H9 (cell line): Measurements from ENCODE around the gene RSPH9. TPM values are rescaled to one million over a fixed set of nuclear protein-coding genes. Genes with fewer than 3 reads are reported as not detected.

Experiments
- DNase-seq: peaks from one replicate; pipeline ENCODE4 v3.0.0-alpha.2; 2017
- H2AFZ ChIP-seq: one replicate; pipeline ENCODE4 v1.6.1; 2013; ENCODE audit warnings: mild to moderate bottlenecking, low read length, control low read depth, moderate library complexity
- H2AK5ac ChIP-seq: 2 replicates; pipeline ENCODE4 v1.6.1; 2013; ENCODE audit warnings: low read length, control low read depth, mixed read lengths; ENCODE audit not compliant: insufficient read length
- H2BK120ac ChIP-seq: one replicate; pipeline ENCODE4 v1.6.1; 2013; ENCODE audit warnings: low read depth, mild to moderate bottlenecking, low read length, control low read depth, inconsistent platforms; ENCODE audit not compliant: poor library complexity, severe bottlenecking
- H2BK12ac ChIP-seq: 2 replicates; pipeline ENCODE4 v1.6.1; 2013; ENCODE audit warnings: low read length, control low read depth, mixed read lengths, low read depth; ENCODE audit not compliant: insufficient read length
- H2BK15ac ChIP-seq: 2 replicates; pipeline ENCODE4 v1.6.1; 2013; ENCODE audit warnings: low read depth, low read length, control low read depth
- H2BK20ac ChIP-seq: one replicate; pipeline ENCODE4 v1.6.1; 2013; ENCODE audit warnings: low read depth, mild to moderate bottlenecking, low read length, control low read depth, inconsistent platforms; ENCODE audit not compliant: poor library complexity, severe bottlenecking
- H2BK5ac ChIP-seq: 2 replicates; pipeline ENCODE4 v1.6.1; 2013; ENCODE audit warnings: low read length, control low read depth, mixed read lengths; ENCODE audit not compliant: insufficient read length
- H3K14ac ChIP-seq: 2 replicates; pipeline ENCODE4 v1.6.1; 2013; ENCODE audit warnings: low read length, control low read depth; ENCODE audit not compliant: insufficient read depth
- H3K18ac ChIP-seq: 2 replicates; pipeline ENCODE4 v1.6.1; 2013; ENCODE audit warnings: low read depth, mild to moderate bottlenecking, mixed read lengths, low read length, control low read depth; ENCODE audit not compliant: insufficient read length
- H3K23ac ChIP-seq: 2 replicates; pipeline ENCODE4 v1.6.1; 2013; ENCODE audit warnings: low read length, control low read depth, mixed read lengths, low read depth; ENCODE audit not compliant: insufficient read length
- H3K23me2 ChIP-seq: 2 replicates; pipeline ENCODE4 v1.6.1; 2013; ENCODE audit warnings: low read depth, mild to moderate bottlenecking, mixed read lengths, low read length, control low read depth; ENCODE audit not compliant: insufficient read length, poor library complexity, severe bottlenecking
- H3K27ac ChIP-seq: 2 replicates; pipeline ENCODE4 v1.5.1; 2013; ENCODE audit warnings: low read length, control low read depth, mixed read lengths, low read depth; ENCODE audit not compliant: insufficient read length
- H3K27me3 ChIP-seq: 2 replicates; pipeline ENCODE4 v1.6.1; 2013; ENCODE audit warnings: low read length, control low read depth, inconsistent platforms; ENCODE audit not compliant: insufficient read depth
- H3K4ac ChIP-seq: 2 replicates; pipeline ENCODE4 v1.6.1; 2013; ENCODE audit warnings: low read depth, mild to moderate bottlenecking, control low read depth, inconsistent platforms, low read length, moderate library complexity
- H3K4me1 ChIP-seq: 2 replicates; pipeline ENCODE4 v1.6.1; 2013; ENCODE audit warnings: low read length, control low read depth, inconsistent platforms; ENCODE audit not compliant: insufficient read depth
- H3K4me2 ChIP-seq: 2 replicates; pipeline ENCODE4 v1.6.1; 2013; ENCODE audit warnings: low read length, control low read depth, mixed read lengths; ENCODE audit not compliant: insufficient read length, insufficient read depth
- H3K56ac ChIP-seq: 2 replicates; pipeline ENCODE4 v1.6.1; 2013; ENCODE audit warnings: low read depth, mild to moderate bottlenecking, mixed read lengths, low read length, control low read depth; ENCODE audit not compliant: insufficient read length
- H3K79me1 ChIP-seq: 2 replicates; pipeline ENCODE4 v1.6.1; 2013; ENCODE audit warnings: low read depth, mild to moderate bottlenecking, moderate library complexity, low read length, control low read depth, inconsistent platforms; ENCODE audit not compliant: insufficient read depth, poor library complexity, severe bottlenecking
- H3K79me2 ChIP-seq: 2 replicates; pipeline ENCODE4 v1.6.1; 2013; ENCODE audit warnings: low read length, control low read depth, inconsistent platforms; ENCODE audit not compliant: insufficient read depth
- H3K9ac ChIP-seq: 2 replicates; pipeline ENCODE4 v1.6.1; 2013; ENCODE audit warnings: low read length, control low read depth, mixed read lengths; ENCODE audit not compliant: insufficient read length; ENCODE audit errors: extremely low read depth
- H3K9me3 ChIP-seq: one replicate; pipeline ENCODE4 v1.6.1; 2013; ENCODE audit warnings: low read depth, low read length, inconsistent platforms; ENCODE audit not compliant: control insufficient read depth
- H3T11ph ChIP-seq: one replicate; pipeline ENCODE4 v1.6.1; 2013; ENCODE audit warnings: mild to moderate bottlenecking, low read length, control low read depth, inconsistent platforms
- H4K20me1 ChIP-seq: one replicate; pipeline ENCODE4 v1.6.1; 2013; ENCODE audit not compliant: control insufficient read depth, insufficient read length, insufficient read depth
- H4K5ac ChIP-seq: 2 replicates; pipeline ENCODE4 v1.6.1; 2013; ENCODE audit warnings: low read depth, mild to moderate bottlenecking, mixed read lengths, low read length, control low read depth; ENCODE audit not compliant: insufficient read length
- H4K8ac ChIP-seq: replicated peaks from 2 replicates; pipeline ENCODE4 v1.6.1; 2013; ENCODE audit warnings: low read length, control low read depth, mixed read lengths, low read depth; ENCODE audit not compliant: insufficient read length
- H4K91ac ChIP-seq: 2 replicates; pipeline ENCODE4 v1.6.1; 2013; ENCODE audit warnings: low read depth, mild to moderate bottlenecking, moderate library complexity, mixed read lengths, low read length, control low read depth; ENCODE audit not compliant: insufficient read length
- H3K27ac Mint-ChIP-seq, 3 experiments: 2 replicates in 2 of 3; 3 replicates in 1 of 3; pipeline ENCODE4 v1.8.0; 2020 to 2021; ENCODE audit warnings: mixed read lengths in 3 of 3, mild to moderate bottlenecking in 1 of 3, moderate library complexity in 1 of 3
- H3K27me3 Mint-ChIP-seq: 2 replicates; pipeline ENCODE4 v1.8.0; 2021; ENCODE audit warnings: low read depth, mild to moderate bottlenecking, moderate library complexity, mixed read lengths
- H3K36me3 Mint-ChIP-seq, 3 experiments: 2 replicates in 2 of 3; 3 replicates in 1 of 3; pipeline ENCODE4 v1.8.0; 2020 to 2021; ENCODE audit warnings: low read depth in 3 of 3, mixed read lengths in 3 of 3; ENCODE audit not compliant: insufficient read depth in 1 of 3
- H3K4me1 Mint-ChIP-seq, 2 experiments: 2 replicates each; pipeline ENCODE4 v1.8.0; 2020; ENCODE audit warnings: mixed read lengths in 2 of 2
- H3K4me3 Mint-ChIP-seq, 2 experiments: 2 replicates in 1 of 2; 3 replicates in 1 of 2; pipeline ENCODE4 v1.8.0; 2020 to 2021; ENCODE audit warnings: mild to moderate bottlenecking in 2 of 2, mixed read lengths in 2 of 2, moderate library complexity in 1 of 2
- H3K9me3 Mint-ChIP-seq, 2 experiments: 2 replicates in 1 of 2; 3 replicates in 1 of 2; pipeline ENCODE4 v1.8.0; 2020; ENCODE audit warnings: mild to moderate bottlenecking in 2 of 2, mixed read lengths in 2 of 2, moderate library complexity in 1 of 2
- WGBS: extraction: QIAGEN DNeasy Blood & Tissue Kit; methylation state at CpG from one replicate; pipeline ENCODE4 v1.1.7; 2013; ENCODE audit warnings: missing lambda C conversion rate, low lambda C conversion rate, mixed read lengths; ENCODE audit not compliant: insufficient read length; ENCODE audit errors: extremely low coverage; 5-methylcytosine and 5-hydroxymethylcytosine counted together
- total RNA-seq: library from RNA; stranded (reverse); gene quantifications from 2 replicates; pipeline ENCODE4 v1.2.1, GENCODE V29; 2021
- TF ChIP-seq, protein P1 (sequence below): fragments of 200-600 bp; sonication (generic); conservative IDR thresholded peaks from 3 replicates; pipeline ENCODE4 v1.8.0; 2021; ENCODE audit warnings: antibody characterized with exemption, mild to moderate bottlenecking

Gene RSPH9
- total RNA-seq, 1 experiment from 2014 or later = 0.39 TPM

DNA sequence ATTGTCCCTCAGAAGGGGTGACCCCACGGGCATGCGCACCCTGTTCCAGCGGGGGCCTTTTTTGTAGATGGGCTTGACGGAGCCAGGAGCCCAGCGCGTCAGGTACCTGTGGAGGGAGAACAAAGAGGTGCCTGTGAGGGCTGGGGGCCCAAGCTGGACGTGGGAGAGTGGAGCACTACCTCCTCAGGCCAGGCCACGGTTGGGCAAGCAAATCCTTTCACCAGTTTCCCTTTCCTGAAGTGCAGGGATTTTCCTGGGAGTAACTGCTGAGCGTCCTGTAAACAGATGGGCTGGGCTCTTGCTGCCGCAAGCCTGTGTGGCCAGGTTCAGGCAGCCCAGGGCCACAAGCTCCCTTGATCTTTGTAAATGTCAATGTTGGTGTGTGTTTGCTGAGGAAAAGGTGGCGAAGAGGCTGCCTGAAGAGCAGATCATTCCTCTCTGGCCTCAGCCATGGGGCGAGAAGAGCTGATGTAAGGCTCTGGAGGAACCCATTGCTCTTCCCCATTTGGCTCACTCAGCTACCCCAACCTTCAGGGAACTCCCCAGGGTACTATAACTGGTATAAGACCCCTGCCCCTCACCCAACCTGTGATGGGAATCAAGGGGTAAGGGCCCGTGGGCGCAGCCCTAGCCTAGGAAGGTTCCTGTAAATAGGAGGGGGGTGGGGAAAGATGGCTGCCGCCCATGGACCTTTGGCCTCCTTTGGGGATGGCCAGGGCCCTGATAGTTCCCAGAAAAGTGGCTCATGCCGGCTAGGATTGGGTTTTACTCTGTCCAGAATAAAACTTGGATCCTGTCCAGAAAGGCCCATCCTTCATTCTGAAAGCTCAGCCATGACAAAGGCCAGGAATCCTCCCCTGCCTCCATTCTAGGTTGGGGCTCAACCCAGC lies 27.2 kb downstream of the RSPH9 start:
- TF ChIP-seq, protein P1, sequence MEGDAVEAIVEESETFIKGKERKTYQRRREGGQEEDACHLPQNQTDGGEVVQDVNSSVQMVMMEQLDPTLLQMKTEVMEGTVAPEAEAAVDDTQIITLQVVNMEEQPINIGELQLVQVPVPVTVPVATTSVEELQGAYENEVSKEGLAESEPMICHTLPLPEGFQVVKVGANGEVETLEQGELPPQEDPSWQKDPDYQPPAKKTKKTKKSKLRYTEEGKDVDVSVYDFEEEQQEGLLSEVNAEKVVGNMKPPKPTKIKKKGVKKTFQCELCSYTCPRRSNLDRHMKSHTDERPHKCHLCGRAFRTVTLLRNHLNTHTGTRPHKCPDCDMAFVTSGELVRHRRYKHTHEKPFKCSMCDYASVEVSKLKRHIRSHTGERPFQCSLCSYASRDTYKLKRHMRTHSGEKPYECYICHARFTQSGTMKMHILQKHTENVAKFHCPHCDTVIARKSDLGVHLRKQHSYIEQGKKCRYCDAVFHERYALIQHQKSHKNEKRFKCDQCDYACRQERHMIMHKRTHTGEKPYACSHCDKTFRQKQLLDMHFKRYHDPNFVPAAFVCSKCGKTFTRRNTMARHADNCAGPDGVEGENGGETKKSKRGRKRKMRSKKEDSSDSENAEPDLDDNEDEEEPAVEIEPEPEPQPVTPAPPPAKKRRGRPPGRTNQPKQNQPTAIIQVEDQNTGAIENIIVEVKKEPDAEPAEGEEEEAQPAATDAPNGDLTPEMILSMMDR = no peak
- no peak overlapping the region for H3K23ac ChIP-seq
- Mint-ChIP-seq H3K9me3 (no peaks in the 10 kb centered on the region; a peak in 2 of 5 replicates), H3K27ac (peak overlapping the region in 1 of 3 experiments; percentile 63; a peak in 2 of 7 replicates), H3K4me1 (peaks cover 31 to 36% of the 10 kb centered on the region in 2 experiments), H3K27me3 (peaks cover 3% of the 10 kb centered on the region), H3K36me3 (peaks cover 29 to 67% (median 50%) of the 10 kb centered on the region in 3 experiments), H3K4me3 (no peak overlapping the region)
- H2AK5ac ChIP-seq = no peak overlapping the region
- H3K18ac ChIP-seq = no peak overlapping the region
- H3K9ac ChIP-seq = no peak overlapping the region
- DNase-seq = no peak
- H3K79me2 ChIP-seq = no peaks in the 10 kb centered on the region
- WGBS = no CpG with 5 or more reads among the region's 16 CpGs
- no peak overlapping the region for H2BK120ac ChIP-seq
- H2AFZ ChIP-seq = no peak overlapping the region
- no peak overlapping the region for H2BK20ac ChIP-seq
- peaks cover 4% of the 10 kb centered on the region for H3K4me1 ChIP-seq
- H4K8ac ChIP-seq = no peak overlapping the region
- no peak overlapping the region for H2BK12ac ChIP-seq
- H3K14ac ChIP-seq = no peak overlapping the region
- no peak overlapping the region for H2BK15ac ChIP-seq
- no peak overlapping the region for H3T11ph ChIP-seq
- H4K91ac ChIP-seq = no peak overlapping the region
- H3K27me3 ChIP-seq = no peaks in the 10 kb centered on the region; the same call in 1 of the 2 replicates
- no peak overlapping the region for H3K4me2 ChIP-seq
- H3K23me2 ChIP-seq = no peaks in the 10 kb centered on the region
- no peaks in the 10 kb centered on the region for H3K79me1 ChIP-seq
- H3K9me3 ChIP-seq = no peaks in the 10 kb centered on the region
- H4K20me1 ChIP-seq = no peaks in the 10 kb centered on the region
- H3K27ac ChIP-seq = no peak overlapping the region
- no peak overlapping the region for H3K4ac ChIP-seq
- no peak overlapping the region for H4K5ac ChIP-seq
- no peak overlapping the region for H2BK5ac ChIP-seq
- H3K56ac ChIP-seq = no peak overlapping the region
